Activated CD8-positive, alpha-beta memory T cell treated with anti-CD3 and anti-CD28 coated beads for 1 hour (primary cell): Measurements from ENCODE around the gene MME.

ENCODE experiments used
- DNase-seq, 2 donors: peaks; one replicate each; pipeline ENCODE4 v3.0.0-alpha.2; 2020; ENCODE audit warnings: low read depth in 1 of 2; ENCODE audit errors: extremely low read depth in 1 of 2

The MME gene

GRCh38 chr3:155135003-155135402 lies 54.9 kb downstream of the MME start:
- DNase-seq, result no peak

GRCh38 chr3:155138677-155139076 lies 58.6 kb downstream of the MME start:
- DNase-seq, result no peak

- DNase-seq, result no peak
Measured at GRCh38 chr3:155147588-155147987, 67.5 kb downstream of the MME start.

- no peak for DNase-seq
Measured at GRCh38 chr3:155149494-155149893, 69.4 kb downstream of the MME start.

GRCh38 chr3:155153242-155154186 lies 73.4 kb downstream of the MME start:
- DNase-seq, result no peak

- DNase-seq, result no peak
Measured at GRCh38 chr3:155154255-155154654, 74.1 kb downstream of the MME start.

GRCh38 chr3:155158346-155159037 lies 78.4 kb downstream of the MME start:
- DNase-seq, result no peak

- DNase-seq, result no peak
Measured at GRCh38 chr3:155159301-155159700, 79.2 kb downstream of the MME start.

- DNase-seq, result no peak
Measured at GRCh38 chr3:155161640-155162292, 81.6 kb downstream of the MME start.

- no peak for DNase-seq
Measured at GRCh38 chr3:155164306-155164705, 84.2 kb downstream of the MME start.

GRCh38 chr3:155166441-155166840 lies 86.3 kb downstream of the MME start:
- DNase-seq, result no peak

- DNase-seq, result no peak
Measured at GRCh38 chr3:155169197-155169596, 89.1 kb downstream of the MME start.

GRCh38 chr3:155173771-155174170 lies 93.7 kb downstream of the MME start:
- no peak for DNase-seq

GRCh38 chr3:155178810-155179436 lies 98.8 kb downstream of the MME start:
- DNase-seq, result no peak

GRCh38 chr3:155179437-155179827 lies 99.3 kb downstream of the MME start:
- no peak for DNase-seq

- no peak for DNase-seq
Measured at GRCh38 chr3:155179966-155180757, 100.0 kb downstream of the MME start.

- DNase-seq, result no peak
Measured at GRCh38 chr3:155182467-155182866, 102.3 kb downstream of the MME start.

GRCh38 chr3:155184011-155184410 lies 103.9 kb downstream of the MME start:
- no peak for DNase-seq

- DNase-seq, result no peak
Measured at GRCh38 chr3:155185631-155186071, 105.5 kb downstream of the MME start.

GRCh38 chr3:155188031-155188430 lies 107.9 kb downstream of the MME start:
- no peak for DNase-seq
